ENCODE data around the gene SLC25A48. TPM values are rescaled to one million over a fixed set of nuclear protein-coding genes. Genes with fewer than 3 reads are reported as not detected.
"Not testable (repeated sequence)": the region's sequence is repeated elsewhere in the genome, so short reads cannot be mapped to it uniquely, and the experiment has no call there.

SLC25A48 gene
- total RNA-seq, 2 experiments from 2014 or later, result not detected

DNA sequence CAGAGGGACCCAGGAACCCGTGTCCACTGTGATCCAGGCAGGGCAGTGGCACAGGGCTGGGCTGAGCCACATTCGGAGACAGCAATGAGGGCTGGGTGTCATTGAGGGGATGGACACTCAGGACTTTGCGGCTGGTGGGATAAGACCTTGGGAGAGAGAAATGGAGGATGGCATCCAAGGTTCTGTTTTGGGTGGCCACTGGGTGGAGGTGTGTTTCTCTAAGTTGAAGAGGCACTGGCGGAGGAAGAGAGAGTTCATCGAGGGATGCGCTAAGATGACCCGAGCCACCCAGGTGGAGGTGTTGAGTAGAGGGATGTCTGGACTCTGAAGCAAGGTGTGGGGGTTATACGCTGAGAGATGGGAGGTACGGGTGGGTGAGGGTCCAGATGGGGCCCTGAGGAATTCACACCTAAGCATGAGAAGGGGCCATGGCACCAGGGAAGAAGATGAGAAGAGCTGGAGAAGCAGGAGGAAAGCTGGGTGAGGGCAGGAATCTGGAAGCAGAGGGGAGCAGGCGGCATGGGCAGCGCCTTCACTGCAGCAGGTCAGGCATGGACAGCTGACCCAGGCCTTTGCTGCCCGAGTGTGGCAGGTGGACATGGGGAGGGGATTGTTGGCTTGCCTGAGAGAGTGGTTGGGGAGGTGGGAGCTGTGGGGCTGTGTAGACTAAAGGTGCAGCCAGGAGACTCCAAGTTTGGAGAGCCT, 2.5 kb upstream of the SLC25A48 start:
- CTCF ChIA-PET, result no interaction called here
- DNase-seq, result no peak
- POLR2A ChIA-PET, result no interaction called here
- H3K4me3 Mint-ChIP-seq, result no peak overlapping the region
- intact Hi-C loops (cut with micrococcal nuclease), result loop anchor here (10.0 kb wide), 1 partner anchor 367 kb away; no protein-coding TSS in a partner anchor
- no peaks in the 10 kb centered on the region for H3K36me3 Mint-ChIP-seq
- H3K4me1 Mint-ChIP-seq (ENCODE audit: low read depth), result peaks cover 6% of the 10 kb centered on the region
- H3K9me3 Mint-ChIP-seq, result no peaks in the 10 kb centered on the region
- H3K27ac Mint-ChIP-seq, result no peak overlapping the region
- H3K27me3 Mint-ChIP-seq, result peaks cover 45% of the 10 kb centered on the region

- Mint-ChIP-seq H3K4me3 (no peak overlapping the region), H3K27ac (no peak overlapping the region), H3K27me3 (peaks cover 45% of the 10 kb centered on the region), H3K9me3 (peaks cover 7% of the 10 kb centered on the region), H3K4me1 (ENCODE audit: low read depth) (peaks cover 6% of the 10 kb centered on the region), H3K36me3 (no peaks in the 10 kb centered on the region)
- ChIA-PET POLR2A (no interaction called here), CTCF (no interaction called here)
- intact Hi-C loops (cut with micrococcal nuclease), result loop anchor here (10.0 kb wide), 1 partner anchor 368 kb away; no protein-coding TSS in a partner anchor
- no peak for DNase-seq
Measured at GRCh38 chr5:135832941-135833920, 1.2 kb upstream of the SLC25A48 start.

GRCh38 chr5:135833961-135834638, 363 bp upstream of the SLC25A48 start:
- Mint-ChIP-seq H3K27ac (no peak overlapping the region), H3K27me3 (peaks cover 45% of the 10 kb centered on the region), H3K9me3 (peaks cover 7% of the 10 kb centered on the region), H3K4me1 (ENCODE audit: low read depth) (peaks cover 6% of the 10 kb centered on the region), H3K4me3 (no peak overlapping the region), H3K36me3 (no peaks in the 10 kb centered on the region)
- intact Hi-C loops (cut with micrococcal nuclease), result loop anchor here (10.0 kb wide), 1 partner anchor 369 kb away; no protein-coding TSS in a partner anchor
- POLR2A ChIA-PET, result no interaction called here
- CTCF ChIA-PET, result no interaction called here
- DNase-seq, result no peak

DNA sequence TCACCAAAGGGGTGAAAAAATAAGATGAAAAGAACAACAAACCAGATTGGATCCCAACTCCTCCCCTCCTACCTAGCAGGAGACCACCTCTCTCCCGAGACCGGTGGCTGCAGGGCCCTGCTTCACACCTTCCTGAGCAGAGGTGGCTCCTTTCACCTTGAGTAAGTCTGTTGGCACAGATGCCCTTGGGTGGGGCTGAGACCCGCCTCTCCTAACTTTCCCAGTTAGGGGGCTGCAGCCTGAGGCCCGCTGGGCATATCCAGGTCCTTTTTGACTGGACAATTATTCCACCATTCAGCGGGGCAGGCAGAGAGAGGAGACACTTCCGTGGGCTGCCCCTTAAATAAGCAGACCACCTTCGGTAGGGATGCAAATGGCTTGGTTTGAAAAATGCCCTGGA, 1.3 kb downstream of the SLC25A48 start:
- Mint-ChIP-seq H3K4me1 (ENCODE audit: low read depth) (peaks cover 6% of the 10 kb centered on the region), H3K27ac (no peak overlapping the region), H3K36me3 (no peaks in the 10 kb centered on the region), H3K9me3 (peaks cover 7% of the 10 kb centered on the region), H3K4me3 (no peak overlapping the region), H3K27me3 (peaks cover 36% of the 10 kb centered on the region)
- intact Hi-C loops (cut with micrococcal nuclease), result loop anchor here (10.0 kb wide), 1 partner anchor 371 kb away; no protein-coding TSS in a partner anchor
- DNase-seq, result no peak
- POLR2A ChIA-PET, result no interaction called here
- CTCF ChIA-PET, result interaction anchor here (0.8 kb wide), 1 partner anchor 369 kb away, joined by 4 read pairs; no protein-coding TSS in a partner anchor

DNA sequence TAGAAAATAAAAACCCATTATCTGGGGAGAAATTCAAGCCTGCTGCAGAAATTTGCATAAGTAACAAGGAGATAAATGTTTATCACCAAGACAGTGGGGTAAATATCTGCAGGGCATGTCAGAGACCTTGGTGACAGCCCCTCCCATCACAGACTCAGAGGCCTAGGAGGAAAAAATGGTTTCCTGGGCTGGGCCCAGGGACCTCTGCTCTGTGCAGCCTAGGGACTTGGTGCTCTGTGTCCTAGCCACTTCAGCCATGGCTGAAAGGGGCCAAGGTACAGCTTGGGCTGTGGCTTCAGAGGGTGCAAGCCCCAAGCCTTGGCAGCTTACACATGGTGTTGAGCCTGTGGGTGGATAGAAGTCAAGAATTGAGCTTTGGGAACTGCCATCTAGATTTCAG, 3.9 kb downstream of the SLC25A48 start:
- DNase-seq; H3K4me3 Mint-ChIP-seq; H3K27ac Mint-ChIP-seq; POLR2A ChIA-PET; H3K4me1 Mint-ChIP-seq (ENCODE audit: low read depth); H3K36me3 Mint-ChIP-seq; H3K9me3 Mint-ChIP-seq: not testable (repeated sequence)
- intact Hi-C loops (cut with micrococcal nuclease), result loop anchor here (10.0 kb wide), 1 partner anchor 374 kb away; no protein-coding TSS in a partner anchor
- peaks cover 20% of the 10 kb centered on the region for H3K27me3 Mint-ChIP-seq
- CTCF ChIA-PET, result interaction anchor here (1.2 kb wide), 1 partner anchor 8 kb away, joined by 3 read pairs; no protein-coding TSS in a partner anchor

- no peak overlapping the region for H3K27ac Mint-ChIP-seq
- intact Hi-C loops (cut with micrococcal nuclease), result loop anchor here (10.0 kb wide), 1 partner anchor 375 kb away; no protein-coding TSS in a partner anchor
- no peaks in the 10 kb centered on the region for H3K36me3 Mint-ChIP-seq
- no peak for DNase-seq
- no peaks in the 10 kb centered on the region for H3K4me1 Mint-ChIP-seq (ENCODE audit: low read depth)
- H3K27me3 Mint-ChIP-seq, result peaks cover 12% of the 10 kb centered on the region
- CTCF ChIA-PET, result interaction anchor here (1.2 kb wide), 1 partner anchor 9 kb away, joined by 3 read pairs; no protein-coding TSS in a partner anchor
- POLR2A ChIA-PET, result no interaction called here
- H3K4me3 Mint-ChIP-seq, result no peak overlapping the region
- peaks cover 7% of the 10 kb centered on the region for H3K9me3 Mint-ChIP-seq
Measured at GRCh38 chr5:135839566-135839965, 5.1 kb downstream of the SLC25A48 start.

- H3K36me3 Mint-ChIP-seq, result no peaks in the 10 kb centered on the region
- H3K27me3 Mint-ChIP-seq, result peaks cover 9% of the 10 kb centered on the region
- H3K4me3 Mint-ChIP-seq, result no peak overlapping the region
- CTCF ChIA-PET, result interaction anchor here (1.3 kb wide), 1 partner anchor 11 kb away, joined by 3 read pairs; no protein-coding TSS in a partner anchor
- H3K9me3 Mint-ChIP-seq, result peaks cover 7% of the 10 kb centered on the region
- POLR2A ChIA-PET, result no interaction called here
- no peak for DNase-seq
- no peak overlapping the region for H3K27ac Mint-ChIP-seq
- intact Hi-C loops (cut with micrococcal nuclease), result no loop called here
- no peaks in the 10 kb centered on the region for H3K4me1 Mint-ChIP-seq (ENCODE audit: low read depth)
Measured at GRCh38 chr5:135840959-135841358, 6.5 kb downstream of the SLC25A48 start.

DNA sequence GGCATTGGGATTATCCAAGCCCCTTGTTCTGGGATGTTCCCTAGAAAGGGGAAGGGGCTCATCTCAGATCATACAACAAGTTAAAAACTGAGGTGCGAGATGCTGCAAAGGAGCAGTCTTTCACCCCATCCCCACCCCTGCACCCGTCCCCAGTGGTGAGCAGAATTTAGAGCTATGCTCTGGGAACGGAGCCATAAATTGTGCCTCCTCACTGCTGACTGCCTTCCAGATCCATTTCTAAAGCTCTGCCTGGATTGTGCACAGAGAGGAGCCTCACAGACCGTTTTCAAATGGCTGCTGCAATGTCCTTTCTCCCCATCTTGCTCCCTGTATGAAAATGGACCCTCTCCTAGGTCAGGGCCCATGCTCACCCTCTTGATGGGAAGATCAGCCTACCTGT, 8.3 kb downstream of the SLC25A48 start:
- H3K4me1 Mint-ChIP-seq (ENCODE audit: low read depth), result no peaks in the 10 kb centered on the region
- intact Hi-C loops (cut with micrococcal nuclease), result no loop called here
- H3K27me3 Mint-ChIP-seq, result peaks cover 7% of the 10 kb centered on the region
- H3K36me3 Mint-ChIP-seq, result no peaks in the 10 kb centered on the region
- no peak overlapping the region for H3K27ac Mint-ChIP-seq
- no peak for DNase-seq
- H3K4me3 Mint-ChIP-seq, result no peak overlapping the region
- CTCF ChIA-PET, result no interaction called here
- POLR2A ChIA-PET, result no interaction called here
- peaks cover 4% of the 10 kb centered on the region for H3K9me3 Mint-ChIP-seq

GRCh38 chr5:135843571-135844337, 9.3 kb downstream of the SLC25A48 start:
- DNase-seq, result no peak
- Mint-ChIP-seq H3K27ac (no peak overlapping the region), H3K4me1 (ENCODE audit: low read depth) (no peaks in the 10 kb centered on the region), H3K27me3 (peaks cover 7% of the 10 kb centered on the region), H3K36me3 (no peaks in the 10 kb centered on the region), H3K4me3 (no peak overlapping the region), H3K9me3 (no peaks in the 10 kb centered on the region)
- intact Hi-C loops (cut with micrococcal nuclease), result no loop called here
- POLR2A ChIA-PET, result no interaction called here
- CTCF ChIA-PET, result no interaction called here

DNA sequence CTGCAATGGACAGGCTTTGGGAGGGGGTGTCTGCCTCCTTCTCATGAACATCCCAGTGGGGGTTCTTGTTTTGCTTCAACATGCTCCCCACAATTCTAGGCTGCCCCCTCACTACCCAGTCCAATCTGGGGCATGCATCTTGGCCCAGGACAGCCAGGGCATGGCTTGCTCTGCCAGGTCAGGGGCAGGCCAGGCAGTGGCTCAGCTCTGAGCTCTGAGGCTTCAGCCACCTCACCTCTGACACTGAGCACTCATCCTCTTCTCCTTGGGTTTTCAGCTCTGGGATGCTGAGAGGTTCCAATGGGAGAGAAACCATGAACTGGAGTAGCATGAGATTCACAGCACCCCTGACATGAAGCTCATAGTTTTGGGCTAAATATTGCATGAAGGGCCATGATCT, 11.8 kb downstream of the SLC25A48 start:
- intact Hi-C loops (cut with micrococcal nuclease), result no loop called here
- Mint-ChIP-seq H3K36me3 (no peaks in the 10 kb centered on the region), H3K27ac (no peak overlapping the region), H3K4me1 (ENCODE audit: low read depth) (no peaks in the 10 kb centered on the region), H3K9me3 (no peaks in the 10 kb centered on the region), H3K27me3 (peaks cover 7% of the 10 kb centered on the region), H3K4me3 (no peak overlapping the region)
- ChIA-PET POLR2A (no interaction called here), CTCF (no interaction called here)
- DNase-seq, result no peak

DNA sequence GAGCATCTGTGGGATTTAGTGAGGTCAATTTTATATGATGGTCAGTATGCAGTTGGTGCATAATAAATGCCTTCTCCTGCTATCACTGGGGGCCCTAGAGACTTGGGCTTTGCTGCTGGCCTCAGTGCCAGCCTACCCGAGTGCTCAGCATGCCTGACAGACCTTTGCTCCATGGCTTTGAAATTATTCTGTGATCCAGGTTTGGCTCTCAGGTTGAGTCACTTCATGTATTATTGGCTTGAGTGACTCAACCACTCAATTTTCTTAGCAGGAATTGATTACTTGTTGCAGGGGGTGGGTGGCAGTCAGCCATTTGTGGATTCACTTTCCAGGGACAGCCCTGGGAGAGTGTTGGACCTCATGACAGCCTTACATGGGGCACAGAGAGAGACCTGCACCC, 13.5 kb downstream of the SLC25A48 start:
- ChIA-PET POLR2A (no interaction called here), CTCF (no interaction called here)
- H3K27me3 Mint-ChIP-seq, result peaks cover 3% of the 10 kb centered on the region
- no peaks in the 10 kb centered on the region for H3K36me3 Mint-ChIP-seq
- no peaks in the 10 kb centered on the region for H3K4me1 Mint-ChIP-seq (ENCODE audit: low read depth)
- intact Hi-C loops (cut with micrococcal nuclease), result no loop called here
- no peak overlapping the region for H3K27ac Mint-ChIP-seq
- no peaks in the 10 kb centered on the region for H3K9me3 Mint-ChIP-seq
- H3K4me3 Mint-ChIP-seq, result no peak overlapping the region
- DNase-seq, result no peak

All from activated CD4-positive, alpha-beta memory T cell treated with anti-CD3 and anti-CD28 coated beads for 36 hours (primary cell).